ENCODE data around the gene NEK11. TPM values are rescaled to one million over a fixed set of nuclear protein-coding genes. Genes with fewer than 3 reads are reported as not detected.

Gene NEK11
- total and polyA plus RNA-seq, 9 of the 15 experiments (the other 6 are each of a cell fraction or from before 2014, with no cell fraction given): 0.28 to 1.5 (median 0.87) TPM

- no peak for TF ChIP-seq BMI1 (IDR thresholded peaks at IDR 0.05; ENCODE audit: low read length)
- TF ChIP-seq CEBPG (CRISPR knock-in tag; IDR thresholded peaks at IDR 0.05): no peak
- TF ChIP-seq CEBPG (tag; conservative IDR thresholded peaks at IDR 0.05 in 1 of 2, IDR thresholded peaks at IDR 0.05 in 1 of 2): no peak
- no peak for TF ChIP-seq ETV6 (IDR thresholded peaks at IDR 0.05; ENCODE audit: borderline replicate concordance in 1 of 2, low read depth in 2 of 2, low read length in 1 of 2)
- no peak for TF ChIP-seq ETV6 (CRISPR knock-in tag; IDR thresholded peaks at IDR 0.05; ENCODE audit: borderline replicate concordance)
- no peak for TF ChIP-seq DIDO1 (tag; IDR thresholded peaks at IDR 0.05; ENCODE audit: low read depth)
- TF ChIP-seq ZKSCAN1 (IDR thresholded peaks at IDR 0.05; ENCODE audit: low read depth, low read length): no peak
- no peak for TF ChIP-seq ZNF785 (CRISPR knock-in tag; IDR thresholded peaks at IDR 0.05)
- TF ChIP-seq YBX1 (IDR thresholded peaks at IDR 0.05): no peak
- no peak for TF ChIP-seq ZNF780A (CRISPR knock-in tag; IDR thresholded peaks at IDR 0.05)
- TF ChIP-seq MEIS2 (IDR thresholded peaks at IDR 0.05; ENCODE audit: partially characterized antibody): no peak
- no peak for TF ChIP-seq TGIF2 (CRISPR knock-in tag; IDR thresholded peaks at IDR 0.05)
- TF ChIP-seq ADNP (tag; IDR thresholded peaks at IDR 0.05): no peak
- no peak for TF ChIP-seq DDX20 (tag; IDR thresholded peaks at IDR 0.05; ENCODE audit: low read depth)
- no peak for TF ChIP-seq PHB2 (IDR thresholded peaks at IDR 0.05; ENCODE audit: low read depth)
- TF ChIP-seq CBFB (CRISPR knock-in tag; IDR thresholded peaks at IDR 0.05): no peak
- no peak for TF ChIP-seq ZNF3 (CRISPR knock-in tag; IDR thresholded peaks at IDR 0.05)
- TF ChIP-seq COPS2 (conservative IDR thresholded peaks at IDR 0.05): no peak
- no peak for TF ChIP-seq ZC3H11A (IDR thresholded peaks at IDR 0.05; ENCODE audit: low read depth, low read length)
Observed at GRCh38 chr3:131277836-131278497, 251.3 kb downstream of the NEK11 start (continued).
